HG02763 (cell line): Measurements from ENCODE around the gene SNX19.

Experiments used
- ATAC-seq: cut with Tn5 transposase; IDR thresholded peaks from one replicate; pipeline ENCODE4 v1.9.1; 2021; ENCODE audit warnings: mild to moderate bottlenecking, moderate library complexity; ENCODE audit not compliant: unreplicated experiment

SNX19 gene

GRCh38 chr11:130906616-130907015 is 9.7 kb downstream of the SNX19 start:
- no peak for ATAC-seq

GRCh38 chr11:130905512-130905911 is 10.8 kb downstream of the SNX19 start:
- no peak for ATAC-seq

- no peak for ATAC-seq
Observed at GRCh38 chr11:130904380-130904779, 11.9 kb downstream of the SNX19 start.

- ATAC-seq: no peak
Observed at GRCh38 chr11:130902380-130902779, 13.9 kb downstream of the SNX19 start.

GRCh38 chr11:130899106-130899505 is 17.2 kb downstream of the SNX19 start:
- ATAC-seq: no peak

GRCh38 chr11:130897262-130898182 is 18.8 kb downstream of the SNX19 start:
- ATAC-seq: no peak

- peak; percentile 60 for ATAC-seq
Observed at GRCh38 chr11:130894322-130895025, 21.8 kb downstream of the SNX19 start.

GRCh38 chr11:130892861-130893260 is 23.4 kb downstream of the SNX19 start:
- ATAC-seq: no peak

- no peak for ATAC-seq
Observed at GRCh38 chr11:130891326-130891725, 25.0 kb downstream of the SNX19 start.

- ATAC-seq: no peak
Observed at GRCh38 chr11:130890039-130890745, 26.1 kb downstream of the SNX19 start.

GRCh38 chr11:130888790-130889189 is 27.5 kb downstream of the SNX19 start:
- ATAC-seq: no peak

GRCh38 chr11:130886704-130887103 is 29.6 kb downstream of the SNX19 start:
- no peak for ATAC-seq

- no peak for ATAC-seq
Observed at GRCh38 chr11:130882138-130882551, 34.1 kb downstream of the SNX19 start.

GRCh38 chr11:130881475-130882137 is 34.7 kb downstream of the SNX19 start:
- no peak for ATAC-seq

GRCh38 chr11:130879836-130880235 is 36.4 kb downstream of the SNX19 start:
- ATAC-seq: no peak

- no peak for ATAC-seq
Observed at GRCh38 chr11:130876931-130877915, 39.1 kb downstream of the SNX19 start.

GRCh38 chr11:130876100-130876499 is 40.2 kb downstream of the SNX19 start:
- ATAC-seq: no peak

GRCh38 chr11:130874955-130875531 is 41.2 kb downstream of the SNX19 start:
- no peak for ATAC-seq

- ATAC-seq: no peak
Observed at GRCh38 chr11:130874396-130874795, 41.9 kb downstream of the SNX19 start.
